GM18517 (cell line): ENCODE data around the gene WDR75.
"Not testable (repeated sequence)": the region's sequence is repeated elsewhere in the genome, so short reads cannot be mapped to it uniquely, and the experiment has no call there.

Experiments
- ATAC-seq: cut with Tn5 transposase; IDR thresholded peaks from one replicate; pipeline ENCODE4 v1.9.1; 2021; ENCODE audit warnings: mild to moderate bottlenecking, moderate library complexity; ENCODE audit not compliant: unreplicated experiment

Gene WDR75

DNA sequence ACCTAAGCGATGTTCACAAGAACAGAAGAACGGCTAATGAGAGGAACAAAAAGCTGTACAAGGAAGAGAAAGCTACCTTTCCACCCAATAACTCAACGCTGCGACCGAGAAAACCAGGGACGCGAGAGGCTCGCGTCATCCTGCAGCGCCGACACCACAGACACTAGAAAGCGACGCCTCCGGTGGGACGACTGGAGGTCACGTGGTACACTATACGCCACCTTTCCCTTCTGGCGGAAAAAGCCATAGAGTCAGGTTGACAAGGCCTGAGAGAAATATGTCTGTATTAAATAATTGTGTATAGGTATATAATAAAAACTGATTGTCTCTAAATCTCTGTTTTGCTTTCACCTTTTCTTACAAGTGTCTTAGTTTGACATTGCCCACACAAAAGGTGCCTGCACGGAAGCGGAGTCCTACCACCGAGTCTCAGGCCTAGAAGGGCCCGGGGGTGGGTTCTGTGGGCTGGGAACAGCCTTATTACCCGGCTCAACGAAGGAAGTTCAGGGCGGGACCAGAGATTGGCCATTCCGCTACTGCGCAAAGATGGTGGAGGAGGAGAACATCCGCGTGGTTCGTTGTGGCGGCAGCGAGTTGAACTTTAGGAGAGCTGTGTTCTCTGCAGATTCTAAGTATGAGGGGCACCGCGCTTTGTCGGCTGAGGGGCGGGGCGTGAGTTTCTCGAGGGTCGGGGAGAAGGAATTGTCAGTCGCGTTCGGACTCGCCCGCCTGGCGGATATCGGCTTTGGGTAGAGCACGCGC, at the start of gene WDR75:
Gene WDR75 (plus strand): TSS at position 528 of the 762 bp plus-strand sequence. CDS start 19 bp downstream, at position 547.
- peak; percentile 86 for ATAC-seq

DNA sequence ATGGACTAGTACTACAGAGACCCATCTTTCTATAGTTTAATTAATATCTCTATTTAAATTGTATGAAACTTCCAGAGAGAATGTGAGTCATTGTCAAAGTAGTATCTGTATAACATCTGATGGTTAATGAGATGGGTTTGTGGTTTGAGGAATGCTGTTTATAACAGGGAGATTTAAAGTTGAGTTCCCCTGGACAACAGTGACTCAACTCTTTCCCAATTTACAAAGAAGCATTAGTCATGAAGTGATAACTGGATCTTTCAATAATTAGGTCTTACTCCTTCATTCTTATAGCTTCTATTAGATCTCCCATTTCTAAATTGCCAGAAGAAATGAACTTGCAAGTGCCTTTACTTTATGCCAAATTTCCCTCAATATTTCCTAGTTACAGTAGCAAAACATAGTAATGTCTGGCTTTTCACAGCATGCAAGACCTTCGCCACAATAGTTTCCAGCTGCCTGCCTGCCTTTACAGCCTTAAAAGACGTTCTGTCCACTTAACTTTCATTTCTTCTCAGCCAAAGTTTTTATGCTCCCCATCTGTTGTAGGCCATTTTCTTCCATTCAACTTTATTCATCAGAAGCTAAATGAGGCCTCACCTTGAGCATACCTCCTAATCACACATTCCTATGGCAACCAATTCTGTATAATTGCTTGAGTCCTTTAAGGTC, 47.7 kb upstream of the WDR75 start:
- ATAC-seq: no peak

- no peak for ATAC-seq
Observed at GRCh38 chr2:189394525-189394924, 46.7 kb upstream of the WDR75 start.

- ATAC-seq: no peak
Observed at GRCh38 chr2:189402932-189403331, 38.3 kb upstream of the WDR75 start.

- ATAC-seq: no peak
Observed at GRCh38 chr2:189406586-189407233, 34.6 kb upstream of the WDR75 start.

GRCh38 chr2:189407281-189408209, 33.7 kb upstream of the WDR75 start:
- ATAC-seq: no peak

GRCh38 chr2:189408294-189408693, 33.0 kb upstream of the WDR75 start:
- ATAC-seq: no peak

- no peak for ATAC-seq
Observed at GRCh38 chr2:189409131-189409530, 32.1 kb upstream of the WDR75 start.

GRCh38 chr2:189409647-189410046, 31.6 kb upstream of the WDR75 start:
- no peak for ATAC-seq

DNA sequence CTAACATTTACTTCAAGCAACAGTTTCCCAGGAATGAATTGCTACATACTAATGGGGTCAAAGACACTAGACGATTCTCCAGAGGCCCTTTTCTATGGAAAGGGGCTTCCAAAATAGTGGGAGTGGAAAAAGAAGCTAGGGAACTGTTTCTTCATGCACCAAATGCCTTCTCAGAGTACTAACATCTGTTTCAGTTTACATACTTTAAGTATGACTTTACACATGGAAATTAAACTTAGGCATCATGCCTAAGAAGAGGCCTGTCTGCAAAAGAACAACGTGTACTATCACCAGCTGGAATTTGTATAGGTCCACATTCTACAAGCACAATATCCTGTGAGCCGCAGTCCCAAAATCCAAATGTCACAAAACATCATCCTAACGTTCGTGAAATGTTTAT, 29.4 kb upstream of the WDR75 start:
- ATAC-seq: no peak

DNA sequence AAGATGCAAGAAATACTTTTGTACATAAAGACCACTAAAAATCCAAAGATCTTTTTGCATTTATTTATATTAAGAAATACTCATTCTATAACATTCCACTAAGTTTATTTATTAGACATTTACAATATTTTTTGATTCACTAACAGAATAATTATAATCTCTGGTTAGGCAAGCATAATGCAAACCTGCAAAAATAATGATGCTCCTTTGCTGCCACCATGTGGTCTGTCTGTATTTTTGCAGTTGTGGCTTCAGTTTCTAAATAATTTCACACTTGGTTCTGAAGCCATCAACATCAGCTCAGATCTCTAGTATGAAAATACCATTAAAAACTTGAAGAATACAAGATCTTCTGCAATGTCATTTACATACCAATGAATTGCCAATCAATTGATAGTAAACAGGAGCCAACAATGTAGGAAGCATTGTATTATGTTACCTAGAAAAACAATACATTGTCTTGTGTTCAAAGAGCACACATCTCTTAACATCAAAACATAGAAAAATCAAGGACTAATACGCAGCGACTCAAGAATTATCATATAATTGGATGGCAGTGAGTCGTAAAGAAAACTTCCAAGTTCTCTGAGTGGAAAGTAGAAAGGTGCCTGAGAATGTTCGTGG, 28.8 kb upstream of the WDR75 start:
- ATAC-seq: peak; percentile 79

GRCh38 chr2:189413249-189413648, 28.0 kb upstream of the WDR75 start:
- ATAC-seq: no peak

- no peak for ATAC-seq
Observed at GRCh38 chr2:189421644-189422043, 19.6 kb upstream of the WDR75 start.

DNA sequence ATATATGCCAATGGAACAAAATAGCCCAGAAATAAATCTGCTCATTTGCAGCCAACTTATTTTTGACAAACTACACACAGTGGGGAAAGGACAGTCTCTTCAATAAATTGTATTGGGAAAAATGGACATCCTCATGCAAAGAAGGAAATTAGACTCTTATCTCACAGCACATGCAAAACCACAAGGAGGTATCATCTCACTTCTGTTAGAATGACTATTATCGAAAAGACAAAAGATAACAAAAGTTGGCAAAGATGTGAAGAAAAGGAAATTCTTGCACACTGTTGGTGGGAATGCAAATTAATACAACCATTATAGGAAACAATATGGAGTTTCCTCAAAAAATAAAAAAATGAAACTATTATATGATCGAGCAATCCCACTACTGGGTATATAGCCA, 16.3 kb upstream of the WDR75 start:
- ATAC-seq: no peak

GRCh38 chr2:189425676-189426075, 15.6 kb upstream of the WDR75 start:
- ATAC-seq: no peak

DNA sequence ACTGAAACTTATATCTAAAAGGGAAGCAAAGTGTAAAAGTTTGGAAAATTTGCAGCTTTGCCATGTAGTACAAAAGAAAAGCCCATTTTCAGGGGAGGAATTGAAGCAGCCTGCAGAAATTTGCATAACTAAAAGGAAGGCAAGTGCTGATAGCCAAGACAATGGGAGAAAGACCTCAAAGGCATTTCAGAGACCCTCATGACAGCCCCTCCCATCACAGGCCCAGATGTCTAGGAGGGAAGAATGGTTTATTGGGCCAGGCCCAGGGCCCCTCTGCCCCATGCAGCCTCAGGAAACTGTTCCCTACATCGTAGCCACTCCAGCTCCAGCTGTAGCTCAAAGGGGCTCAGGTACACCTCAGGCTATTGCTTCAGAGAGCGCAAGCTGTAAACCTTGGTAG, 14.4 kb upstream of the WDR75 start:
- no peak for ATAC-seq

DNA sequence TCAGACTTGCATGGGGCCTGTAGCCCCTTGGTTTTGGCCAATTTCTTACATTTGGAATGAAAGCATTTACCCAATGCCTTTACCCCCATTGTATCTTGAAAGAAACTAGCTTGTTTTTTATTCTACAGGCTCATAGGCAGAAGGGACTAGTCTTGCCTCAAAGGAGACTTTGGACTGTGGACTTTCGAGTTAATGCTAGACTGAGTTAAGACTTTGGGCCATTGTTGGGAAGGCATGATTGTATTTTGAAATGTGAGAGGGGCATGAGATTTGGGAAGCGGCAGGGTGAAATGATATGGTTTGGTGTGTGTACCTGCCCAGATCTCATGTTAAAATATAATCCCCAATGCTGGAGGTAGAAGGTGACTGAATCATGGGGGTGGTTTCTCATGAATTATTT, 13.4 kb upstream of the WDR75 start:
- ATAC-seq: no peak

DNA sequence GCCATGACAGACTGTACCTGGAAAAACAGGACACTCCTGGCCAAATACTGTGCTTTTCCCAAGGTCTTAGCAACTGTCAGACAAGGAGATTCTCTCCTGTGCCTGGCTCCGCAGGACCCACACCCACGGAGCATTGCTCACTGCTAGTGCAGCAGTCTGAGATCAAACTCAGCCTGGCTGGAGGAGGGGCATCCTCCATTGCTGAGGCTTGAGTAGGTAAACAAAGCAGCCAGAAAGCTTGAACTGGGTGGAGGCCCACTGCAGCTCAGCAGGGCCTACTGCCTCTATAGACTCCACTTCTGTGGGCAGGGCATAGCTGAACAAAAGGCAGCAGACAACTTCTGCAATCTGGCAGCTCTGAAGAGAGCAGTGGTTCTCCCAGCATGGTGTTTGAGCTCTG, 10.8 kb upstream of the WDR75 start:
- ATAC-seq: not testable (repeated sequence)

DNA sequence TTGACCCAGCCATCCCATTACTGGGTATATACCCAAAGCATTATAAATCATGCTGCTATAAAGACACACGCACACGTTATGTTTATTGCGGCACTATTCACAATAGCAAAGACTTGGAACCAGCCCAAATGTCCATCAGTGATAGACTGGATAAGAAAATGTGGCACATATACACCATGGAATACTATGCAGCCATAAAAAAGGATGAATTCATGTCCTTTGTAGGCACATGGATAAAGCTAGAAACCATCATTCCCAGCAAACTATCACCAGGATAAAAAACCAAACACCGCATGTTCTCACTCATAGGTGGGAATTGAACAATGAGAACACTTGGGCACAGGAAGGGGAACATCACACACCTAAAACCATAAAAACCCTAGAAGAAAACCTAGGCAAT, 5.5 kb upstream of the WDR75 start:
- ATAC-seq: not testable (repeated sequence)

DNA sequence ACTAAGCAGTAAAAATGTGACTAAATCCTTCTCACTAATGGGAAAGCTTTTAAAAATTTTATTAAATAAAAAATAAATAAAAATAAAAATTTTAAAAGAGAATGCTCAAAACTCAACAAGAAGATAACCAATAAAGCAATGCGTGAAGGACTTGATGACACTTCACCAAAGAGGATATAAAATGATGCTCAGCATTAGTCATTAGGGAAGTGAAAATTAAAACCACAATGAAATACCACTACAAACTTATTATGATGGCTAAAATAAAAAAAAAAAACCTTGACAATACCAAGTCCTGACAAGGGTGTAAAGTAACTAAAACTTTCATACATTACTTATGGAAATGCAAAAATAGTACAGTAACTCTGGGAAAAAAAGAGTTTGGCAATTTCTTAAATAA, 3.3 kb upstream of the WDR75 start:
- no peak for ATAC-seq
